ENCODE results near the gene GDF11. TPM values are rescaled to one million over a fixed set of nuclear protein-coding genes. Genes with fewer than 3 reads are reported as not detected.

Gene GDF11
- 1 to 10 TPM in 1 of 3 donors, under 1 TPM in 2; 0.64 to 1.6 (median 0.88) TPM for total RNA-seq

GRCh38 chr12:55742719-55743405 is at the start of gene GDF11:
Gene GDF11 (plus strand): TSS chr12:55743122. CDS start chr12:55743317, 195 bp downstream.
- peaks cover 3 to 4% of the 10 kb centered on the region in 2 donors for H3K4me1 ChIP-seq
- H3K36me3 ChIP-seq = no peaks in the 10 kb centered on the region
- H3K27ac ChIP-seq = peak within 1 kb of the TSS; percentile 45 to 72
- peak within 1 kb of the TSS; percentile 58 to 86 (median 62) for H3K4me3 ChIP-seq
- H3K27me3 ChIP-seq = no peaks in the 10 kb centered on the region
- intact Hi-C loops (cut with DNase I; ENCODE audit: low total_unique reads) = loop anchor here (5.0 kb wide), 2 partner anchors 194 to 1381 kb away; partner anchors contain the start of gene GPR84
- peak in 1 of 2 donors; percentile 67 for DNase-seq (ENCODE audit: low spot score in 2 of 2)
- TF ChIP-seq CTCF (IDR thresholded peaks at IDR 0.05) (no peak), POLR2AphosphoS5 (IDR thresholded peaks at IDR 0.05) (peak in 1 of 3 donors; percentile 36), POLR2A (IDR thresholded peaks at IDR 0.05) (no peak)
- H3K9me3 ChIP-seq = no peaks in the 10 kb centered on the region

GRCh38 chr12:55693323-55694187 is 49.4 kb upstream of the GDF11 start:
- no peak overlapping the region for H3K27ac ChIP-seq
- DNase-seq (ENCODE audit: low spot score in 2 of 2) = no peak
- no peaks in the 10 kb centered on the region for H3K9me3 ChIP-seq
- no peak overlapping the region for H3K4me3 ChIP-seq
- H3K27me3 ChIP-seq = no peaks in the 10 kb centered on the region
- intact Hi-C loops (cut with DNase I; ENCODE audit: low total_unique reads) = no loop called here
- TF ChIP-seq CTCF (IDR thresholded peaks at IDR 0.05) (no peak), POLR2AphosphoS5 (IDR thresholded peaks at IDR 0.05) (no peak), POLR2A (IDR thresholded peaks at IDR 0.05) (no peak)
- no peaks in the 10 kb centered on the region for H3K4me1 ChIP-seq
- H3K36me3 ChIP-seq = no peaks in the 10 kb centered on the region

DNA sequence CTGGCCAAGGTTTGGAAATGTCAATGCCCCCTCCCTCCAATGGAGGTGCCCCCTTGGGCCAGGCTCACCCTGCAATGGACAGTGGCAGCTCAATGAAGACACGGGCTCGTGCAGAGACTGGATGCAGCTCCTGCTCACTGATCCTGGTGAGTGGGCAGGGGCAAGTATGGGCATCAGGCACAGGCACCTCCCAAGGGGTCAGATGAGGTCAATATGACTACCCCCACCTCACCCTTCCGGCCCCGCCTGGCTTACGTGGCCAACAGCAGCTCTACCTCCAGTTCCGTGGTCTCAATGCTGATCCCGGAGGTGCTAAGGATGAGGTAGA is 48.8 kb upstream of the GDF11 start:
- intact Hi-C loops (cut with DNase I; ENCODE audit: low total_unique reads) = no loop called here
- no peak overlapping the region for H3K4me3 ChIP-seq
- no peaks in the 10 kb centered on the region for H3K9me3 ChIP-seq
- no peaks in the 10 kb centered on the region for H3K27me3 ChIP-seq
- no peak for TF ChIP-seq POLR2AphosphoS5 (IDR thresholded peaks at IDR 0.05)
- TF ChIP-seq POLR2A (IDR thresholded peaks at IDR 0.05) = no peak
- no peak for TF ChIP-seq CTCF (IDR thresholded peaks at IDR 0.05)
- DNase-seq (ENCODE audit: low spot score in 2 of 2) = peak in 1 of 2 donors; percentile 30
- no peak overlapping the region for H3K27ac ChIP-seq
- H3K4me1 ChIP-seq = no peaks in the 10 kb centered on the region
- H3K36me3 ChIP-seq = no peaks in the 10 kb centered on the region

DNA sequence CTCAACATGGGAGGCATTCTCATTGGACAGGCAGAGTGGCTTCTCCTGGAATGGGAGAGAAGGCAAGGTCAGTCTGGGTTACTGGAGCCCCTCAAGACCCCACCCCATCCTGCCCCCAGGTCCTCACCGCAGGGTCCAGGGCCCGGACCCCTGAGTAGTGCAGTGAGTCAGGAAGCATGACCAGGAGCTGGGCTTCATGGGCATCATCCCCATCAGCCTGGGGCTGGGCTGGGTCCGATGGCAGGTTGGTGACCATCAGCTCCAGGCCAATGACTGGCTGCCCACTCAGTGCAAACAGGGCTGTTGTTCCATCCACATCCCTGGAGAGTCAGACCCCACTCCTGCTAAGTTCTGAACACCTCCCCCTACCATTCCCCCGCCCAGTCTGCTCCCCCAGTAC is 48.3 kb upstream of the GDF11 start:
- H3K27me3 ChIP-seq = no peaks in the 10 kb centered on the region
- H3K4me3 ChIP-seq = no peak overlapping the region
- H3K36me3 ChIP-seq = no peaks in the 10 kb centered on the region
- intact Hi-C loops (cut with DNase I; ENCODE audit: low total_unique reads) = no loop called here
- peak in 1 of 2 donors; percentile 36 for DNase-seq (ENCODE audit: low spot score in 2 of 2)
- TF ChIP-seq POLR2AphosphoS5 (IDR thresholded peaks at IDR 0.05) (no peak), CTCF (IDR thresholded peaks at IDR 0.05) (no peak), POLR2A (IDR thresholded peaks at IDR 0.05) (no peak)
- H3K9me3 ChIP-seq = no peaks in the 10 kb centered on the region
- H3K27ac ChIP-seq = no peak overlapping the region
- no peaks in the 10 kb centered on the region for H3K4me1 ChIP-seq

DNA sequence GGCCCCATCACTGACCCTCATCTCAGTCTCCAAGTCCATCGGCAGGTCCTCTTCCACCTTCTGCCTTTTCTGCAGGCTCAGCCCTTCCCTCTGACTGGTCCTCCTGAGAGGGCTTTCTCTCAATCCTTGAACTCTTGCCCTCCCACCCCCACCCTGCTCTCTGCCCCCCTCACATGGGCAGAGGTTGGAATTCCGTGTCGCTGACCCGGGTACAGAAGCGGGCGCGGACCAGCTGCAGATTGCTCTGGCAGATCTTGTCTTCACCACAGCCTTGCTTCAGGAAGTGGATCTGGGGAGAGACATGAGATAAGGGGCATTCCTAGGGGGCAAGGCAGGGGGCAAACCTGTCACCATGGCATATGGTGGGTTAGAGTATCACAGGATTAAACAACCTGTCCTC is 47.6 kb upstream of the GDF11 start:
- Histone ChIP-seq H3K4me1 (no peaks in the 10 kb centered on the region), H3K27ac (no peak overlapping the region), H3K36me3 (no peaks in the 10 kb centered on the region), H3K27me3 (no peaks in the 10 kb centered on the region), H3K4me3 (no peak overlapping the region), H3K9me3 (no peaks in the 10 kb centered on the region)
- TF ChIP-seq POLR2AphosphoS5 (IDR thresholded peaks at IDR 0.05) (no peak), CTCF (IDR thresholded peaks at IDR 0.05) (no peak)
- intact Hi-C loops (cut with DNase I; ENCODE audit: low total_unique reads) = no loop called here
- DNase-seq (ENCODE audit: low spot score in 2 of 2) = peak in 1 of 2 donors; percentile 43
